ENCODE data around the gene NFIC. TPM values are rescaled to one million over a fixed set of nuclear protein-coding genes. Genes with fewer than 3 reads are reported as not detected.

The NFIC gene
- total RNA-seq, 2 experiments from 2014 or later = 12.6 to 13.1 TPM

GRCh38 chr19:3357992-3358688 lies 8.2 kb upstream of the NFIC start:
- Mint-ChIP-seq H3K9me3 (no peaks in the 10 kb centered on the region), H3K27me3 (peaks cover 29% of the 10 kb centered on the region), H3K36me3 (ENCODE audit: low read depth) (no peaks in the 10 kb centered on the region), H3K4me3 (peak overlapping the region; percentile 46), H3K4me1 (peaks cover 25% of the 10 kb centered on the region), H3K27ac (no peak overlapping the region)
- ChIA-PET CTCF (no interaction called here), POLR2A (no interaction called here)
- no peak for DNase-seq

DNA sequence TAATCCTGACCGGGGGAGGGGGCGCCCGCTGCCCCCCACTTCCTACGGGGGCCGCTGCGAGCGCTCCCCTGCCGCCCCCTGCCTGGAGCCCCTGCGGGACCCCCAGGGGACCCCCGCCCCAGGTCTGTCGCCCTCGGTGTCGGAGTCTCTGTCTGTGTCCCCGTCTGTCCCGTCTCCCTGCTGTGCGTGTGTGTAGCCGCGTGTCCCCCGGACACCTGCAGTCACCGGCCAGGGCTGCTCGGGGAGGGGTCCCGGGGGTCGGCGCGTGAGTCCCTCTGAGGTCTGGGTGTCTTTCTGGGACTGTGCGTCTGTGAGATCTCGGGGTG lies 7.7 kb upstream of the NFIC start:
- CTCF ChIA-PET = no interaction called here
- peaks cover 29% of the 10 kb centered on the region for H3K27me3 Mint-ChIP-seq
- no peak overlapping the region for H3K27ac Mint-ChIP-seq
- POLR2A ChIA-PET = no interaction called here
- no peaks in the 10 kb centered on the region for H3K36me3 Mint-ChIP-seq (ENCODE audit: low read depth)
- no peaks in the 10 kb centered on the region for H3K9me3 Mint-ChIP-seq
- peak overlapping the region; percentile 75 for H3K4me3 Mint-ChIP-seq
- no peak for DNase-seq
- H3K4me1 Mint-ChIP-seq = peaks cover 25% of the 10 kb centered on the region

GRCh38 chr19:3359015-3359918 lies 7.1 kb upstream of the NFIC start:
- H3K9me3 Mint-ChIP-seq = no peaks in the 10 kb centered on the region
- peaks cover 29% of the 10 kb centered on the region for H3K27me3 Mint-ChIP-seq
- H3K4me3 Mint-ChIP-seq = peak overlapping the region; percentile 75
- no peaks in the 10 kb centered on the region for H3K36me3 Mint-ChIP-seq (ENCODE audit: low read depth)
- peak overlapping the region; percentile 31 for H3K27ac Mint-ChIP-seq
- CTCF ChIA-PET = no interaction called here
- peak; percentile 67 for DNase-seq
- H3K4me1 Mint-ChIP-seq = peaks cover 25% of the 10 kb centered on the region
- POLR2A ChIA-PET = interaction anchor here (0.9 kb wide), 1 partner anchor 75 kb away, joined by 3 read pairs; no protein-coding TSS in a partner anchor

GRCh38 chr19:3359919-3360420 lies 6.4 kb upstream of the NFIC start:
- no peaks in the 10 kb centered on the region for H3K36me3 Mint-ChIP-seq (ENCODE audit: low read depth)
- H3K4me3 Mint-ChIP-seq = peak overlapping the region; percentile 80
- POLR2A ChIA-PET = interaction anchor here (0.9 kb wide), 1 partner anchor 75 kb away, joined by 3 read pairs; no protein-coding TSS in a partner anchor
- peaks cover 34% of the 10 kb centered on the region for H3K27me3 Mint-ChIP-seq
- no peak overlapping the region for H3K27ac Mint-ChIP-seq
- DNase-seq = peak; percentile 31
- H3K4me1 Mint-ChIP-seq = peaks cover 25% of the 10 kb centered on the region
- no peaks in the 10 kb centered on the region for H3K9me3 Mint-ChIP-seq
- CTCF ChIA-PET = no interaction called here

DNA sequence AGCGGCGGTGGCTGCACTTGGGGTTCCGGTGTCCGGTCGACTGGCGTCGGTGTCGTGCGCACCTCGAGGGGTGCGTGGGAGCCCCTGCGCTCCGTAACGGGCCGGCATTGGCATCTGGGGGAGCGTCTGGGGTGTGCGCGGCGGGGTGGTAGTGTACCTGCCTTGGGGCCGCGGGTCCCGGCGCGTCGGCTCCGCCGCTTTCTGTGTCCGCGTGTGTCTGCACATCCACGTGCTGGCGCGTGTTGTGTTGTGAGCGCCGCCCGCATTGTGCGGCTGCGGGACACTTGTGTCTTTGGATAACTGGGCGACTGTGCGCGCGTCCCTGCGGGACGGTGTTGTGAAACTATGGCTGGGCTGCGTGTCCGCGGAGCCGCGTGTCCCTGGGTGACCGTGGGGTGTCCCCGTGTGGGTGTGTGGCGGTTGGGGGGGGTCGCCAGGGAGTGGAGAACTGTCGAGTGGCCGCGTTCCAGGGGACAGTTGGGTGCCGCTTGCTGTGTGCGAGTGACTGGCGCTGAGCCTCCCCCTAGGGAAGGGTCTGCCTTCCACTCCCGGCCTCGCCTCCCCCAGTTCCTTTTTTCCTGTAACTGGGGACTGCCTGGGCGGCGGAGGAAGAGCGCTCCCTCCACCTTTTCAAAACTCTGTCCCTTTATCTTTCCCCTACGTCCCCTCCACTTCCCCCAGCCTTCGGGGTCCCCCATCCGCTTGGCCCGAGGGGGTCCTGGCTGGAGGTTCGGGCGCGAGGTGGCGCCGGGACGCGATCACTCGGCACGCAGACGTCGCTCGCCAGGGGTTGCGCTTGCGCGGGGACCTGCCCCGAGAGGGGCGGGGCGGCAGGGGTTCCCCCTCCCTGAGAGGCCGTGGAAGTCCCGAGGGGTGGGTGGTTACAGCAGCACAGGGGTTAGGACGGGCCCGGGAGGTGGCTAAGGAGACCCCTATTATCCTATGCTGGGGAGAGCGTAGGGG lies 5.7 kb upstream of the NFIC start:
- Mint-ChIP-seq H3K4me3 (peak overlapping the region; percentile 80), H3K27me3 (peaks cover 41% of the 10 kb centered on the region), H3K36me3 (ENCODE audit: low read depth) (no peaks in the 10 kb centered on the region), H3K9me3 (no peaks in the 10 kb centered on the region), H3K4me1 (peaks cover 31% of the 10 kb centered on the region), H3K27ac (no peak overlapping the region)
- POLR2A ChIA-PET = interaction anchor here (0.9 kb wide), 1 partner anchor 74 kb away, joined by 3 read pairs; no protein-coding TSS in a partner anchor
- CTCF ChIA-PET = no interaction called here
- peak; percentile 53 for DNase-seq

DNA sequence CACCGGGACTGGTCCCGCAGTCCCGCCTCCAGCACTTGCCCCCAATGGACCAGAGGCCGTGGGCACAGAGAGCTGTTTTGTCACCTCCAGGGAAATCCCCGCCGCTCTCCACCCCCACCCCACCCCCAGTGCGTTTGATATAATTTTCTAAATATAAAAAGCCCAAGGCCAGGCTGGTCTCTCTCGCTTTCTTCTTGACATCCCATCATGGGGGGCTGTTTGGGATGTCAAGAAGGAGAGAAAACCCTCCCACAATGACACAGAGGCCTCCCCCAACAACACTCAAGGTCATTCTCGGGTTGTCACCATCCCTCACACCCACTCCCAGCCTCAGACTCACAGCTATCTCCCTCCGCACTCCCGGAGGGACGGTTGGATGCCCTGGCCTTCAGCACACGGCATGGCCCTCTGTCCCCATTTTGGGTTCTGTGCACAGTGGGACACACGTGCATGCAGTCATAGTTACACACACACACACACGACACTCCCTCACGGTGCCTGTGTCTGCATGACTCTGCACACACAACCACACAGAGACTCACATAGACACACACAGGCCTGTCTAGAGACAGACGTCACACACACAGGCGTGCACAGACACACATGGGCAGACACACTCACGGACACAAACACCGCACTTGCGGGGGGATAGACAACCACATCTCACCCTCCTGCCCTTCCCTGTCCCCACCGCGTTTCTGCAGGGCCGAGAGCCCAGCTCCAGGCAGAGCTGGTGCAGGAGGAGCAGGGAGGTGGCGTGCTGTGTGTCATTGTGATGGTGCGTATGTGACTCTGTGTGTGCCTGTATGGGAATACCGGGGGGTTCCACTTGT lies 4.8 kb upstream of the NFIC start:
- CTCF ChIA-PET = no interaction called here
- POLR2A ChIA-PET = no interaction called here
- Mint-ChIP-seq H3K27me3 (peaks cover 43% of the 10 kb centered on the region), H3K27ac (no peak overlapping the region), H3K9me3 (no peaks in the 10 kb centered on the region), H3K4me1 (peaks cover 31% of the 10 kb centered on the region), H3K36me3 (ENCODE audit: low read depth) (no peaks in the 10 kb centered on the region), H3K4me3 (peak overlapping the region; percentile 80)
- DNase-seq = no peak

DNA sequence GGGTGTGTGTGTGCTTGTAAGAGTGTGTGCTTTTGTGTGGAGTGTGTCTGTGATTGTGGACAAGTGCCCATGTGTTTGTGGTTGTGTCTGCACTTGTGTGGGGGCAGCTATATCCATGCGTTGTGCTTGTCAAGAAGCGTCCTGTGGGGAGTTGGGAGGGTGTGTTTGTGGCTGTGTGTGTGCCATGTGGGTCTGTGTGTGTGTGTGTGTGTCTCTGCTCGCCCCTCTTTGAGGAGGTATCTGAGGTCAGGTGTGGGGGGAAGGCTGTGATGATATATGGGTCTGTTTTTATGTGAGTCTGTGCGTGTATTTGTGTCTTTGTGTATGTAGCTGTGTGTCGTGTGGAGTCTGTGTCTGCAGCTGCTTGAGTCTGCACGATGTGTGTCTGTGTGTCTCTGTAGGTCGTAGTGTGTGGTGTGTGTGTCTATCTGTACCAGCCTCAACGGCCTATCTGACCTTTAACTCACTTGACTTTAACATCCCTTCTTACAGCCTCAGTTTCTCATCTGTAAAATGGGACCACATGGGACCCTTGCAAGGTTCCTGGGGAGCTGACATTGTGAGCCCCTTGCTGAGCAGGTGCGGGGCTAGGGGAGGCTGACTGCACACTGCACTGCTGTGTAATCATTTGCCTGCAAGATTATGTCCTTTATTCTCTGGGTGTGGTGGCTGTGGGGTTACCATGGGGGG lies 4.0 kb upstream of the NFIC start:
- no peaks in the 10 kb centered on the region for H3K36me3 Mint-ChIP-seq (ENCODE audit: low read depth)
- H3K9me3 Mint-ChIP-seq = no peaks in the 10 kb centered on the region
- ChIA-PET POLR2A (no interaction called here), CTCF (interaction anchor here (1.6 kb wide), 1 partner anchor 67 kb away, joined by 4 read pairs; no protein-coding TSS in a partner anchor)
- H3K27ac Mint-ChIP-seq = no peak overlapping the region
- H3K4me3 Mint-ChIP-seq = no peak overlapping the region
- no peak for DNase-seq
- peaks cover 37% of the 10 kb centered on the region for H3K27me3 Mint-ChIP-seq
- H3K4me1 Mint-ChIP-seq = peaks cover 29% of the 10 kb centered on the region

- ChIA-PET POLR2A (no interaction called here), CTCF (interaction anchor here (1.6 kb wide), 1 partner anchor 65 kb away, joined by 4 read pairs; no protein-coding TSS in a partner anchor)
- DNase-seq = no peak
- H3K4me1 Mint-ChIP-seq = peaks cover 31% of the 10 kb centered on the region
- H3K4me3 Mint-ChIP-seq = no peak overlapping the region
- no peaks in the 10 kb centered on the region for H3K9me3 Mint-ChIP-seq
- H3K36me3 Mint-ChIP-seq (ENCODE audit: low read depth) = no peaks in the 10 kb centered on the region
- H3K27me3 Mint-ChIP-seq = peaks cover 38% of the 10 kb centered on the region
- H3K27ac Mint-ChIP-seq = no peak overlapping the region
These were observed 2.4 kb upstream of the NFIC start for GRCh38 chr19:3363841-3364500.

DNA sequence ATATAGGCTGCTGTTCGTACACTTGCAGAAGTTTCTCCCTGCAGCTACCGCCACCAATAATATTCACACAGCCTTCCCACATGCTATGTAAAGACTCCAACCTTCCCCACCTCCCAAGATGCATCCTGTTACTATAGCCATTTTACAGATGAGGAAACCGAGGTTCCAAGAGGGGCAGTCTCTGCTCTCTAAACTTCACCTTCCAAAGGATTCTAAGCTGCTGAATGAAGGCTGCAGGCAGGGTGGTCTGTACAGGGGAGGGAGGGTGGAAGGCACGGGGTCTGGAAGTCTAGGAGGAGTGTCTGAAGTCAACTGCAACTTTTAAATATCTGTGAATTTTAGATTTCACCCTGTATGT lies 1.9 kb upstream of the NFIC start:
- Mint-ChIP-seq H3K4me3 (no peak overlapping the region), H3K36me3 (ENCODE audit: low read depth) (no peaks in the 10 kb centered on the region), H3K4me1 (peaks cover 32% of the 10 kb centered on the region), H3K9me3 (no peaks in the 10 kb centered on the region), H3K27ac (no peak overlapping the region), H3K27me3 (peaks cover 39% of the 10 kb centered on the region)
- POLR2A ChIA-PET = no interaction called here
- no peak for DNase-seq
- CTCF ChIA-PET = no interaction called here

GRCh38 chr19:3365093-3365835 lies 1.1 kb upstream of the NFIC start:
- H3K36me3 Mint-ChIP-seq (ENCODE audit: low read depth) = no peaks in the 10 kb centered on the region
- H3K4me3 Mint-ChIP-seq = peak overlapping the region; percentile 51
- H3K9me3 Mint-ChIP-seq = no peaks in the 10 kb centered on the region
- ChIA-PET POLR2A (interaction anchor here (0.8 kb wide), 1 partner anchor 20 kb away, joined by 4 read pairs; no protein-coding TSS in a partner anchor), CTCF (no interaction called here)
- peaks cover 39% of the 10 kb centered on the region for H3K27me3 Mint-ChIP-seq
- H3K4me1 Mint-ChIP-seq = peaks cover 33% of the 10 kb centered on the region
- no peak overlapping the region for H3K27ac Mint-ChIP-seq
- no peak for DNase-seq
